HG03575 (cell line): ENCODE results near the gene KLHL41.

Experiments
- ATAC-seq: cut with Tn5 transposase; IDR thresholded peaks from one replicate; pipeline ENCODE4 v1.9.1; 2021; ENCODE audit not compliant: unreplicated experiment, insufficient number of reproducible peaks, low FRiP score; ENCODE audit errors: extremely low read depth

KLHL41 gene

GRCh38 chr2:169509298-169509885 is at the start of gene KLHL41:
Gene KLHL41, plus strand, starts transcription at chr2:169509702. Its CDS starts 77 bp downstream, at chr2:169509779.
- no peak for ATAC-seq

DNA sequence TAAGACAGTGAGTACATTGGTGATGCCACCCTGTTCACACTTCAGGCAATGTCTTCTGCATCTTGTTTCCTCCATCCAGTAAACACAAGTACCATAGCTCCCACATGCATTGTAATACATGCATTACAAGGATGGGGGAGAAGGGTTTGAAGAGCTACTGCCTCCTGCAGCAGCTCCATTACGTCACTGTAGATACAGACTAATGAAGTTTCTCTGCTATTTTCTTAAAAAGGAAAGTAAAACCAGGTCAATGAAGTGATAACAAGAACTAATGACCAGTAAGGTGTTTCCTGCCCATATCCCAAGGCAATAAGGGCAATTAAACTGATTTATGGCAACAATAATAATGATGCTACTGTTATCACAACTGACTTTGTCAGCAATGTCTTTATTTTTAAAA is 48.4 kb upstream of the KLHL41 start:
- no peak for ATAC-seq

- no peak for ATAC-seq
These were observed 46.4 kb upstream of the KLHL41 start for GRCh38 chr2:169462896-169463695.

DNA sequence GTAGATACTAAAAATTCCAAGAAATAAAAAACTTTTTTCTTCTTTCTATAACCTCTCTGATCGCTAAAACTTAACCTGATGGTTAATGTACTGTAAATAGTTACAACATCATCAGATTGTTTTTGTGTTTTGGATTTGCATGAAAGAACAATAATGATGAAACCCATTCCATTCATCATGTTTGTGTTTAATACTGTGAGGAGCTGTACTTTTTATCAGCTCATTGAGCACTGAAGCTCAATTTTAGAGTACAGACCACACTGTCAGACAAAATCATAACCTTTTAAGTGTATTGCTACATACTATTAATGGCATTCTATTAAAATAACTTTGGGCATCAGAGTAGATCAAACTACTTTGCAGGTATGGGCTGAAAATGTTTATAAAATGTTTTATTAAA is 45.0 kb upstream of the KLHL41 start:
- no peak for ATAC-seq

DNA sequence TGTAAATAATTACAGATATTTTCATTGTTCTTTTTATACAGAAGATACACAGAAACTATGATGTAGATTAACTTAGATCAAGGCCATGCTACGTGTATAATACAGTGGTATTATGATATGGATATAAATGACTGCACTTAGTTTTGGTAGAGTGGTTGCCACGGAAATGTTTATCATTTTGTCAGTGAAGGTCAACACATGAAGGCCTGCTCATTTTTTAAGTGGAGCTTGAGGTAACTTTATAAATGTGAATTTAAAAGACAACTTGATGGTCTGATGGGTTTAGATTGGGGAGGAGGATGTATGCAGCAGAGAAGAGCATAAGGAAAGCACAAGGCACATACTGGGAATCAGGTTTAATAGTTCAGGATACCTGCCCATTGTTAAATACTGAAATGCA is 44.6 kb upstream of the KLHL41 start:
- no peak for ATAC-seq

DNA sequence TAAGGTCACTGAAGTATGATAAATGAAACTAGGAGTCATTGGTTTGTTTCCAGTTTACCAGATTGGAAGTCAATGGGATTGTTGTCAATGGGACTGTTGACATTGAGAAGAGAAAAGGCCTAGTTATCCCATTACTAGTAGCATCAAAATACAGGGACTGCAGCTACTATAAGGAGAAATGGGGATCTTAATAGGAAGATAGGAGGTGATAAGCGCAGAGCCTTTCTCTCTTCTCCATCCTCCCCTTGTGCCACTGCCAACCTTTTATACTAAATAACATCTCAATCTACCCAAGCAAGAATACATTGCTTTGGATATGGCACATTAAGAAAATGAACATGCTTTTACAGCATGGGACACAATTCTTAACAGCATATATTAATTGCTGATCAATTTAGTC is 40.7 kb upstream of the KLHL41 start:
- ATAC-seq = no peak

DNA sequence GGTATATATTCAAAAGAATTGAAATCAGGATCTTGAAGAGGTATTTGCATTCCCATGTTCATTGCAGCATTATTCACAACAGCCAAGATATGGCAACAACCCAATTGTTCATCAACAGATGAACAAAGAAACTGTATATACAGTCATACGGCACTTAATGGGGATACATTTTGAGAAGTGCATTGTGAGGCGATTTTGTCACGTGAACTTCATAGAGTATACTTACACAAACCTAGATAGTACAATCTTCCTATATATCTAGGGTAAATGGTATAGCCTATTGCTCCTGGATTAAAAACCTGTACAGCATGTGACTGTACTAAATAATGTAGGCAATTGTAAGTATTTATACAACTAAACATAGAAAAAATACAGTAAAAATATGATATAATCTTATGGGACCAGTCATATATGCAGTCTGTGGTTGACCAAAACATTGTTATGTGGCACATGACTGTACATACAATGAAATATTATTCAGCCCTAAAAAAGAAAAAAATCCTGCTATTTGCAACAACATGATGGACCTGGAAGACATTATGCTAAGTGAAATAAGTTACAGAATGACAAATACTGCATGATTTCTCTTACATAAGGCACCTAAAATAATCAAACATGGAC is 39.4 kb upstream of the KLHL41 start:
- no peak for ATAC-seq

GRCh38 chr2:169472249-169472648 is 37.3 kb upstream of the KLHL41 start:
- no peak for ATAC-seq

DNA sequence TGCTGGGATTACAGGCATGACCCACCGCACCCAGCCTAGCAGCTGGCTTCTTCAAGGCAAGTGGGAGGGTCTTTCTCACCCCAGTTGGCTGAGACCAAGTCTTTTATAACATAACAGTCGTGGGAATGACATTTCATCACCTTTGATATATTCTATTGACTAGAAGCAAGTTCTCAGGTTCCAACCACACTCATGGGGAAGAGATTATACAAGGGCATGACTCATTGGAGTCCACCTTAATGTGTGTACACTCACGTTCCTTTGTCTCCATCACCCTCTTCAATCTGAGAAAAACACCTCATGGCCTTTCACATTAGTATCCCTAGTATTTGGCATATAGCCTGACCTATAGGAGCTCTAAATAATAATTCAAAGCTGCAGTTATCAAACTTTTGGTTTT is 33.0 kb upstream of the KLHL41 start:
- no peak for ATAC-seq

- ATAC-seq = no peak
These were observed 31.2 kb upstream of the KLHL41 start for GRCh38 chr2:169478339-169478738.

DNA sequence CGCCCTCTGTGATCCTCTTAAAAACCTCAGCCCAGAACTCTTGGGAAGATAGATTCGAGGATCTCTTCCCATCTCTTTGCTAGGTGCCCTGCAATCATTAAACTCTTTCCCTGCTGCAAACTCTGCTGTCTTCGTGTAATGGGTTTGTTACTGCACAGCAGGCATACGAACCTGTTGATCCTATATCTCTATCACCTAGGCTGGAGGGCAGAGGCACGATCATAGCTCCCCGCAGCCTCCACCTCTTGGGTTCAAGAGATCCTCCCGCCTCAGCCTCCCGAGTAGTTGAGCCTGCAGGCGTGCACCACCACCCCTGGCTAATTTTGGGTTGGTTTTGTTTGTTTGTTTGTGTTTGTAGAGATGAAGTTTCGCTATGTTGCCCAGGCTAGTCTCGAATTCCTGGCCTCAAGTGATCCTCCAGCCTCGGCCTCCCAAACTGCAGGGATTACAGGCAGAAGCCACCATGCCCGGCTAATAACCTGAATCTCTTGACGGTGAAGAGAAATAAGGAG is 30.7 kb upstream of the KLHL41 start:
- no peak for ATAC-seq

GRCh38 chr2:169479257-169480078 is 30.0 kb upstream of the KLHL41 start, which contains the start of gene BBS5:
Gene BBS5, plus strand, starts transcription at chr2:169479494. Its CDS starts 60 bp downstream, at chr2:169479554.
- ATAC-seq = peak; percentile 68

DNA sequence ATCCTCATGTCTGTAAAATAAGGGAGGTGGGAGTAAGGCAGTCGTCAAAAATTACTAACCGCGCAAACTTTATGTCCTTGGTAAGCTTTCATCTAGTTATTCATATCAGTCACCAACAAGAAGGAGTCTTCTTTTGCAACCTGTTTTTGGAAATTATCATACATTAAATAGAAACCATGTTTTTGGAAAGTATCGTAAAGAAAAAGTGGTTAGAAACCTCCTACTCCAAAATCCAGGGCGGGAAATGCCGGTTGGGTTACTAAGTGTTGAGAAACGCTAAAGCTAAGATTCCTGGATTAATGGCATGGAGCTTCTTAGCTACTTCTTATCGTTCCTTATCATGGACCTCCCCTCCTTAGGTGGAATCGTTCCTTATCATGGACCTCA is 29.4 kb upstream of the KLHL41 start:
- no peak for ATAC-seq

GRCh38 chr2:169485650-169486138 is 23.8 kb upstream of the KLHL41 start:
- no peak for ATAC-seq

- no peak for ATAC-seq
These were observed 23.0 kb upstream of the KLHL41 start for GRCh38 chr2:169486487-169486886.

DNA sequence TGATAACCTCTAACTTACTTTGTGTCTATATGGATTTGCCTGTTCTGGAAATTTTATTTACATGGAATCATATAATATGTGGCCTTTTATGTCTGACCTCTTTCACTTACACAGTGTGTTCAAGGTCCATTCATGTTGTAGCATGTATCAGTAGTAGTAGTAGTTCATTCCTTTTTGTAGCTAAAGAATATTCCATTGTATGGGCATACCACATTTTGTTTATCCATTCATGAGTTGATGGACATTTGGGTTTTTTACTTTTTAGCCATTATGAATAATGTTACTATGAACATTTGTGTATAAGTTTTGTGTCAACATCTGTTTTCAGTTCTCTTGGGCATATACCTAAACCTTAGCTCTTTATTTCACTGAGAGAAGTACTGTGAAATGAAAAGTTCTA is 18.7 kb upstream of the KLHL41 start:
- ATAC-seq = no peak

DNA sequence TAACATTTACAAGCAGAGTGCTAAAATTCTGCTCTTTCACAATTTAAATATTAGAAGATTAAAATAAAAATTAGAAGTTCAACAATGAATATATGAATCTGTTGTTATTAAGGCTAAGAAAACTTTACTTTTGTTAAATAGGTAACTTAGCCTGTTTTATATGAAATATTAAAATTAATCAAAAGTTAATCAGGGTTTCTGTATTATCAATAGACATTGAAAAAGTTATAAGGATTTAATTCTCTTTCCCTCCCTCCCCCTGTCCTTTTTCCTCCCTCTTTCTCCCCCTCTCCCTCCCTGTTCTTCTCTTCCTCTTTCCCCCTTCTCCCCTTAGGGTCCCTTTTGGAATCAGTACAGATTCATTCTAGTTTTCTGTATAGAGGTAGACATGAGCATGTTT is 18.1 kb upstream of the KLHL41 start:
- ATAC-seq = no peak

DNA sequence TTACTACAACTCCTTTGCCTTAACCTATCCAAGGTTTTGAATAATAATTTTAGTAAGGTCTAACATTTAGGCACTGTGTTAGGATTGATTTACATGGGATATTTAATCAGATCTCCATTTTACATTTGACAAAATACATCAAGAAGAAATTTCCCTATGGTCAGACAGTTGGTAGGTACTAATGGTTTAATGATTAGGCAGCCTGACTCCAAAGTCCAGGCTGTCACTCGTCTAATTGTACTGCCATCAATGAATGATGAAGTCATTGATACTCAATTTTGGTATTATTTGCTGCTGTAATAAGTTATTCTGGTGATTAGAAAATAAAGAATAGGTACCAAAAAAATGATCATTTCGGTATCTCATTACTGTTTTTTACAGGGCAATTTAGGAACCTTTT is 16.1 kb upstream of the KLHL41 start:
- ATAC-seq = no peak

DNA sequence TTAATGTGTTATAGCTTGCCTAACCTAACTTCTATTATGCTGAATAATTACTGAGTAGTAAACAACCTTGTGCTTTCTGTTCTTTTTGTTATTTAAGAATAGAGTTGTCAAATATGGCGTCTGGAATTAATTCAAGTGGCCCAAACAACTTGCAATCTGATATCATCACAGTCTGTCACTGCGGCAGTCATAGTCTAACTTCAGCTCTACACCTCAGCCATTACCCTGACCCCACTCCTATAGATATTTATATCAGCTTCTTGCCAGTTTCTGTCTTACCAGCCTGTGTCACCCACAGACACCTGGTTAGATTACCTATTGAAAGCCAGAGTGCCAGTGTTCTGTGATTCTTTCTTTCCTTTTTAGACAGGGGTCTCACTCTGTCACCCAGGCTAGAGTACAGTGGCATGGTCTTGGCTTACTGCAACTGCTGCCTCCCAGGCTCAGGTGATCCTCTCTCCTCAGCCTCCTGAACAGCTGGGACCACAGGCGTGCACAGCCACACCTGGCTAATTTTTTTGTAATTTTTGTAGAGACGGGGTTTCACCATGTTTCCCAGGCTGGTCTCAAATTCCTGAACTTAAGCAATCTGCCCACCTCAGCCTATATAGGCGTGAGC is 14.1 kb upstream of the KLHL41 start:
- no peak for ATAC-seq
